Stomach (tissue), 9 donors: Measurements from ENCODE around the gene TTBK2. TPM values are rescaled to one million over a fixed set of nuclear protein-coding genes. Genes with fewer than 3 reads are reported as not detected.

Source experiments
- DNase-seq, 2 donors: peaks; one replicate each; pipeline versions ENCODE4 v3.0.0 to v3.0.0-alpha.2; 2013 to 2019
- H3K27ac ChIP-seq, 5 donors: fragments of 200-600 bp in 4 of 5; sonication (generic) in 4 of 5; one replicate each; pipeline ENCODE4 v1.5.1; 2013 to 2019; ENCODE audit warnings: mild to moderate bottlenecking in 1 of 5, moderate library complexity in 1 of 5
- H3K27me3 ChIP-seq, 3 donors: fragments of 200-600 bp; sonication (generic); one replicate each; pipeline ENCODE4 v1.5.1; 2017 to 2019; ENCODE audit warnings: mixed run types in 1 of 3
- H3K36me3 ChIP-seq, 4 donors: fragments of 200-600 bp; sonication (generic); 1 replicate in 3 of 4; 2 replicates in 1 of 4; pipeline ENCODE4 v1.5.1; 2016 to 2019
- H3K4me1 ChIP-seq, 4 donors: fragments of 200-600 bp; sonication (generic); one replicate each; pipeline ENCODE4 v1.5.1; 2016 to 2019
- H3K4me3 ChIP-seq, 4 donors: fragments of 200-600 bp; sonication (generic) in 3 of 4; one replicate each; pipeline ENCODE4 v1.5.1; 2016 to 2019; ENCODE audit warnings: mild to moderate bottlenecking in 1 of 4
- H3K9me3 ChIP-seq, 4 donors: fragments of 200-600 bp; sonication (generic); one replicate each; pipeline ENCODE4 v1.5.1; 2016 to 2019
- CTCF ChIP-seq, 7 experiments: fragments of 450-650 bp in 4 of 7; fragments of 200-600 bp in 3 of 7; sonication (generic) in 3 of 7; IDR thresholded peaks; one replicate each; pipeline ENCODE4 v1.5.1; 2016 to 2019; ENCODE audit warnings: antibody characterized with exemption in 7 of 7, control low read depth in 2 of 7, mild to moderate bottlenecking in 1 of 7
- EP300 ChIP-seq: sonication (generic); formaldehyde crosslinking; IDR thresholded peaks from one replicate; pipeline ENCODE4 v1.6.1; 2017; ENCODE audit warnings: antibody characterized with exemption
- POLR2A ChIP-seq, 4 donors: fragments of 450-650 bp; IDR thresholded peaks; one replicate each; pipeline ENCODE4 v1.6.1; 2016; ENCODE audit warnings: antibody characterized with exemption in 4 of 4, control low read depth in 2 of 4, mild to moderate bottlenecking in 1 of 4, moderate library complexity in 1 of 4
- POLR2AphosphoS5 ChIP-seq, 3 donors: sonication (generic); formaldehyde crosslinking; IDR thresholded peaks; one replicate each; pipeline ENCODE4 v1.6.1; 2016; ENCODE audit warnings: antibody characterized with exemption in 3 of 3
- WGBS, 5 donors: extraction: QIAGEN DNeasy Blood & Tissue Kit in 3 of 5; methylation state at CpG; one replicate each; pipeline versions ENCODE4 v1.1.5 to v1.1.7; 2013 to 2018; 5-methylcytosine and 5-hydroxymethylcytosine counted together
- intact Hi-C: fragments of 100-400 bp; cut with DNase I; formaldehyde crosslinking; loops from one replicate; pipeline ENCODE4 v1.15.1; 2023; ENCODE audit warnings: low total_unique reads
- polyA plus RNA-seq, 3 donors: library from polyadenylated mRNA; stranded (reverse); fragments of 200-250 nt; gene quantifications; one replicate each; pipeline ENCODE4 v1.2.3, GENCODE V29; 2013
- total RNA-seq, 5 donors: library from RNA; depleted of rRNA; stranded (reverse); fragments of >200 nt; gene quantifications; one replicate each; pipeline versions ENCODE4 v1.1.0 to v1.2.3, GENCODE V29; 2014 to 2016
- donor health status: healthy with polysubstance abuse.
- donor health status: Bipolar disorder and iron deficiency.
- donor health status: healthy.

TTBK2 gene
- total and polyA plus RNA-seq, 8 donors, result 1.2 to 15.6 (median 7.6) TPM

DNA sequence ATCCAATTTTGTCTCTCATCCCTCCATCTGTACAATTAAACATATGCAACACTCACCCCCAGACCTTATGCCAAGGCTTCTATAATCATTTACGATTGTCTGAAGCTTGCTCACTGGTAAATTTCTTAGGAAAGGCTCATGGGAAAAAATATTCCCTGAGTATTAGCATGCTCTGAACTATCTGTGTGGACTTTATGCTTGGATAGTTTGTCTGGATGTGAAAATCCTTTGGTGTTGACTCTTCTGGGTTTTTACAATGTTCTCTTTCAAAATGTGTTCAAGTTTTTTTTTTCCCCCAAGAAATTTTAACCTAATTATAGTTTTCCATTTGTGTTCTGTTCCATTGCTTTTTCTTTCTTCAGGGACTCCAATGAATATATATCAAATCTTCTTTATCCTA lies 19.9 kb upstream of the TTBK2 start:
- no peaks in the 10 kb centered on the region for H3K27me3 ChIP-seq
- no peak overlapping the region for H3K4me3 ChIP-seq
- no peak for DNase-seq
- H3K27ac ChIP-seq, result no peak overlapping the region
- H3K4me1 ChIP-seq, result no peaks in the 10 kb centered on the region
- intact Hi-C loops, result no loop called here
- H3K9me3 ChIP-seq, result no peaks in the 10 kb centered on the region
- H3K36me3 ChIP-seq, result peaks cover 5 to 39% (median 29%) of the 10 kb centered on the region in 4 donors
- TF ChIP-seq CTCF (IDR thresholded peaks at IDR 0.05) (no peak), POLR2AphosphoS5 (IDR thresholded peaks at IDR 0.05) (no peak), EP300 (no peak), POLR2A (IDR thresholded peaks at IDR 0.05) (no peak)
- WGBS, 5 donors, result 75 to 88% (median 78%) methylated on average over 1 of the region's 1 CpG

DNA sequence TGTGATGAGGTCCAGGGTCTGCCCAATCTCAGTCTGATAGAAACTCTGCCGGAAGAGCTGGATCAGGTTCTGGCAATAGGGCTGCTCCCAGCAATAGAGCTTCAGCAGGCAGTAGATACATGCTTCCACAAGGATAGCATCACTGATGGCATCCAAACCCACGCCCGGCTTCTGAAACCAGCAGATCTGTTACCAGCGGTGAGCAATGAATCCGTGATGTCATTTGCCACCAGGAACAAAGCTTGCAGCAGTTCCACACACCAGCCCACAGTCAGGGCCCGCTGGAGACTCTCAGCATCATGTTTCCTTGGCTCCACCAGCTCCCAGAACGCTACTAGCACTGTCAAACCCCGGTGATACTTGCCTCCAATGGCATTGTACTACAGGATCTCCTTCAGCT lies 19.3 kb upstream of the TTBK2 start:
- intact Hi-C loops, result loop anchor here (10.0 kb wide), 1 partner anchor 245 kb away; no protein-coding TSS in a partner anchor
- 91 to 94% (median 93%) methylated on average over 4 to 8 of the region's 8 CpGs for whole genome bisulfite sequencing, 5 donors
- DNase-seq, result no peak

GRCh38 chr15:42937143-42937542 lies 16.6 kb upstream of the TTBK2 start:
- H3K27ac ChIP-seq, result no peak overlapping the region
- peaks cover 0 to 8% (median under 1%) of the 10 kb centered on the region in 4 donors for H3K36me3 ChIP-seq
- TF ChIP-seq CTCF (IDR thresholded peaks at IDR 0.05), result no peak
- H3K4me1 ChIP-seq, result no peaks in the 10 kb centered on the region
- no peaks in the 10 kb centered on the region for H3K9me3 ChIP-seq
- intact Hi-C loops, result loop anchor here (10.0 kb wide), 1 partner anchor 242 kb away; no protein-coding TSS in a partner anchor
- H3K4me3 ChIP-seq, result no peak overlapping the region
- DNase-seq, result no peak
- H3K27me3 ChIP-seq, result no peaks in the 10 kb centered on the region

More for the DNA sequence above, 19.3 kb upstream of the TTBK2 start:
- Histone ChIP-seq H3K27ac (no peak overlapping the region), H3K4me1 (no peaks in the 10 kb centered on the region), H3K4me3 (no peak overlapping the region), H3K36me3 (peaks cover 0 to 32% (median 22%) of the 10 kb centered on the region in 4 donors), H3K27me3 (no peaks in the 10 kb centered on the region), H3K9me3 (no peaks in the 10 kb centered on the region)
- no peak for TF ChIP-seq POLR2A (IDR thresholded peaks at IDR 0.05)
- no peak for TF ChIP-seq EP300
- TF ChIP-seq CTCF (IDR thresholded peaks at IDR 0.05), result no peak
- TF ChIP-seq POLR2AphosphoS5 (IDR thresholded peaks at IDR 0.05), result no peak

DNA sequence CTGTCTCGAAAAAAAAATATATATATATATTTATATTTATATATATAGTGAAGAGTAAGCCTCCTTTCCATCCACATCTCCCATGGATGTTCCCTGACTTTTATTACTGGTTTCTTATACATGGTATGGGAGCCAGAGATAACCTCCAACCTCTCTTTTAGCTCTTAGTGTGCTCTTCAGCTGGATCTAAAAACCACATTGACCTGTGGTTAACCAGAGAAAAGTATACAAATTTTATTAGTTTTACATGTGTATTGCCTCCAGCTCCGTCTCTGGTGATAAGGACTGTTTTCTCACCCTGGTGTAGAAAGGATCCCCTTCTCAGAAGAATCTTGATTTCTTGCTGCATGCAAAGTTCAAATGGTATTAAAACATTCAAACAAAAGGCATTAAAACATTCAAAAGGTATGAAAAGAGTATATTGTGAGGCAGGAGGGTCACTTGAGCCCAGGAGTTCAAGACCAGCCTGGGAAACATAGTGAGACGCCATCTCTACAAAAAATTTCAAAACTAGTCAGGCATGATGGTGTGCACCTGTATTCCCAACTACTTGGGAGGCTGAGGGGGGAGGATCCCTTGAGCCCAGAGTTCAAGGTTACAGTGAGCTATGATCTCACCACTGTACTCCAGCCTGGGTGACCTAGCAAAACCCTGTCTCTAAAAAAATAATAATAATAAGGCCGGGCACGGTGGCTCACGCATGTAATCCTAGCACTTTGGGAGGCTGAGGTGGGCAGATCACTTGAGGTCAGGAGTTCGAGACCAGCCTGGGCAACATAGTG lies 13.5 kb upstream of the TTBK2 start:
- intact Hi-C loops, result loop anchor here (10.0 kb wide), 1 partner anchor 239 kb away; no protein-coding TSS in a partner anchor
- Histone ChIP-seq H3K36me3 (no peaks in the 10 kb centered on the region), H3K4me1 (no peaks in the 10 kb centered on the region), H3K9me3 (no peaks in the 10 kb centered on the region), H3K27ac (no peak overlapping the region), H3K4me3 (no peak overlapping the region), H3K27me3 (no peaks in the 10 kb centered on the region)
- DNase-seq, result no peak
- TF ChIP-seq POLR2AphosphoS5 (IDR thresholded peaks at IDR 0.05) (no peak), EP300 (no peak), CTCF (IDR thresholded peaks at IDR 0.05) (no peak), POLR2A (IDR thresholded peaks at IDR 0.05) (no peak)
- WGBS, 5 donors, result 70 to 88% (median 74%) methylated on average over 7 of the region's 7 CpGs
